Astrocyte of the spinal cord (primary cell): ENCODE data around the gene IRF8.

Experiments used
- DNase-seq: peaks from one replicate; pipeline ENCODE4 v3.0.0; 2011; ENCODE audit warnings: low read depth, low spot score
- H3K4me3 ChIP-seq: 2 replicates; pipeline ENCODE4 v1.5.1; 2011; ENCODE audit warnings: low read depth, mild to moderate bottlenecking, low read length, moderate library complexity
- CTCF ChIP-seq: IDR thresholded peaks from 2 replicates; pipeline ENCODE4 v1.5.1; 2012; ENCODE audit warnings: low read depth, mild to moderate bottlenecking, low read length, inconsistent platforms
- in situ Hi-C: cut with HindIII; loops from 2 replicates; pipeline ENCODE4 v1.10.0; 2017; ENCODE audit warnings: low sequenced_read_pairs

IRF8 gene

DNA sequence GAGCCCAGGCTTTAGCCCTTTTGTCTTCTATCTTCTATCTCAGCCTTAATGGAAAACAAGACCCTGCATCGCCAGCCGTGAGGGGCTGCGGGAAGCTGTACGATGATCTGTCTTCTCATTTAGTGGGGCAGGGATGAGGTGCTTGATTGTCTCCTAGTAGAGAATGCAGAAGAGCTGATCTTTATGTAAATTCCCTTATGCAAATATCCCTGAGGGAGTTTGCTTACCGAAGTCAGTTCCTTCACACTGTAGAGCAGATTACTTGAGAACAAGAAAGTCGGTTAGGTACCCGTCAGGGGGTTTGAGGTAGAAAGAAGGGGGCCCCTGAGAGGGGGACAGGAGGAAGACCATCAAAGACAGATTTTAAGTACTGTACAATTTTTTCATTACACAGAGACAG lies 66.2 kb downstream of the IRF8 start:
- in situ Hi-C loops: no loop called here
- no peak for TF ChIP-seq CTCF

GRCh38 chr16:85967111-85967510 lies 68.1 kb downstream of the IRF8 start:
- no peak overlapping the region for H3K4me3 ChIP-seq
- in situ Hi-C loops: no loop called here
- DNase-seq: no peak
- TF ChIP-seq CTCF: no peak

More for the DNA sequence above, 66.2 kb downstream of the IRF8 start:
- no peak overlapping the region for H3K4me3 ChIP-seq
- DNase-seq: no peak

GRCh38 chr16:85968041-85968920 lies 69.3 kb downstream of the IRF8 start:
- DNase-seq: no peak
- no peak for TF ChIP-seq CTCF
- in situ Hi-C loops: no loop called here
- H3K4me3 ChIP-seq: no peak overlapping the region

DNA sequence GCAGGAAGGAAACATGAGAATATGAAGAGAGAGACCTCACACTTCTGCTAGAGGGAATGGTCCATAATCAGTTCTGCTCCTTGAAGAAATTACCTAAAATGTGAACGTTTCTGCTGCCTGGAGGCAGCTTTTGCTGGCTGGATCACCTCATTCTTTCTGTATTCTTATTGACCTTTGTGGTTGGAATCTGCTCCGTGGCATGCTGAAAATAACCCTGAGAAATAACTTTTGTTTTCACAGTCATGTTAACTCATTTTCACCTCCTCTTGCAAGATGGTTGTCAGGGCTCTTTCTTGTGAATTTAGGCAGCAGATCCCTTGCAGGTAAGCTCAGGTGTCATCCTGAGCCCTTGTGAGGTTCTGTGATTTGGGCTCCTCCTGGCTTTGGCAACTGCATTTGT lies 70.2 kb downstream of the IRF8 start:
- TF ChIP-seq CTCF: no peak
- H3K4me3 ChIP-seq: no peak overlapping the region
- in situ Hi-C loops: no loop called here
- DNase-seq: peak; percentile 14

DNA sequence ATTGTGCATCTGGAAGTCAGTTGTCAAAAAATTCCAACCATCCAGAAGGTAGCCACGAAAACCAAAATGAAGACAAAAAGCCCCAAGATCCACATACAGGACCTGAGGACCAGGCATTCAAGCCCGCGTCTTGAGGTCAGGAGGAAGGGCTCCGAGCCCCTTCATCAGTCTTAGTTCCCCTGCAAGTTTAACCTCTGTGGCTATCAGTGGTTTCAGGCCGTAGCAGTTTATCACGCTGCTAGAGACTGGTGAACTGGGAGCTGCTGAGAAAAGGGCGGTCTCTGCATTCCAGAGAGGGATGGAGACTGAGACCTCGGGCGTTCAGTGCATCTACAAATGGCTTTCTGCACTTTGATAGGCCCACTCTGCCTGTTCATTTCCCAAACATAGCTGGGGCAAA lies 70.6 kb downstream of the IRF8 start:
- no peak for TF ChIP-seq CTCF
- peak; percentile 3 for DNase-seq
- in situ Hi-C loops: no loop called here
- no peak overlapping the region for H3K4me3 ChIP-seq

GRCh38 chr16:85970016-85970733 lies 71.2 kb downstream of the IRF8 start:
- H3K4me3 ChIP-seq: no peak overlapping the region
- in situ Hi-C loops: no loop called here
- no peak for TF ChIP-seq CTCF
- no peak for DNase-seq
